Activated T-helper 2 cell treated with anti-CD3 and anti-CD28 coated beads, Interferon-gamma antibody, Interleukin-2, Interleukin-4, amounts not matched to agents 10 μg/mL and 5 μg/mL and 100 μg/mL, durations not matched to agents 14 hours and 24 hours and 36 hours (primary cell): ENCODE measurements around the gene PHOX2B. TPM values are rescaled to one million over a fixed set of nuclear protein-coding genes. Genes with fewer than 3 reads are reported as not detected.
"Not testable (repeated sequence)": the region's sequence is repeated elsewhere in the genome, so short reads cannot be mapped to it uniquely, and the experiment has no call there.

Experiments
- DNase-seq: peaks from one replicate; pipeline ENCODE4 v3.0.0; 2021; ENCODE audit warnings: low spot score
- H3K27ac Mint-ChIP-seq: one replicate; pipeline ENCODE4 v1.8.0; 2021; ENCODE audit warnings: mixed read lengths
- H3K27me3 Mint-ChIP-seq: one replicate; pipeline ENCODE4 v1.8.0; 2021; ENCODE audit warnings: low read depth, mixed read lengths
- H3K36me3 Mint-ChIP-seq: one replicate; pipeline ENCODE4 v1.8.0; 2021; ENCODE audit warnings: low read depth, mixed read lengths
- H3K4me1 Mint-ChIP-seq: one replicate; pipeline ENCODE4 v1.8.0; 2021; ENCODE audit warnings: low read depth, mixed read lengths
- H3K4me3 Mint-ChIP-seq: one replicate; pipeline ENCODE4 v1.8.0; 2021; ENCODE audit warnings: low read depth, mild to moderate bottlenecking, moderate library complexity, mixed read lengths
- H3K9me3 Mint-ChIP-seq: one replicate; pipeline ENCODE4 v1.8.0; 2021; ENCODE audit warnings: mixed read lengths
- intact Hi-C: fragments of 100-400 bp; cut with micrococcal nuclease; formaldehyde crosslinking; loops from one replicate; pipeline ENCODE4 v1.15.1; 2023
- total RNA-seq: library from RNA; stranded (reverse); gene quantifications from 2 replicates; pipeline ENCODE4 v1.2.3, GENCODE V29; 2022

Gene PHOX2B
- total RNA-seq, 1 donor from 2014 or later = not detected

DNA sequence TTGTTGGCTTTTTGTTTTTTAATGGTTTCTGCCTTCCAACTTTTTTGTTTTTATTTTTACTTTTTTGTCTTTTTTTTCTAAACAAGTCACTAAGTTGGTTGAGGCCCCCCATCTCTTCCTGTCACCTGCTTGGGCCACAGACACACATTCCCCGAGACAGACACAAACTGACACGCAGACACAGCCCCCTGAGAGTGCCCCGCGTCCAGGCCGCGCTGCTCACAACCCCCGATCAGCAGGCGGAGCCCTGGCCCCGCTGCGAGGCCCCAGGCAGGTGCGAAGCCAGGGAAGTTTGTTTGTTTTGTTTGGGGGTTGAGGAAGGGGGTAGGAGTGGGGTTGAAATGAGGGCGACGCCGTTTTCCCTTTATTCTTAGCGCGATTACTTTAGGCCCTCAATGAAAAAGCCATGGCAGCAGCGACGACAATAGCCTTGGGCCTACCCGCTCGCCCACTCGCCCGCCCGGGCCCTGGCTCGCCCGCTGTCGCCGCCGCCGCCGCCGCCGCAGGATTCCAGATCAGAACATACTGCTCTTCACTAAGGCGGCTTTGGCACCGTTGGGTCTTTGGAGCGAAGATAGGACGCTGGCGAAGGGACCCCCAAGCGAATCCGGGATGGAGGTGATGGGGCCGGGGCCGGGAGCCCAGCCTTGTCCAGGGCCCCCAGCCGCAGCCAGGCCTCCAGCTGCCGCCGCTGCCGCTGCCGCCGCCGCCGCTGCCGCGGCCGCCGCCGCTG, 3.1 kb downstream of the PHOX2B start:
- no peak for DNase-seq
- Mint-ChIP-seq H3K36me3 (peaks cover 10% of the 10 kb centered on the region), H3K9me3 (peaks cover 5% of the 10 kb centered on the region), H3K4me1 (no peaks in the 10 kb centered on the region), H3K27me3 (peaks cover 65% of the 10 kb centered on the region), H3K4me3 (no peak overlapping the region), H3K27ac (no peak overlapping the region)
- intact Hi-C loops = no loop called here

GRCh38 chr4:41744572-41745291, 3.8 kb downstream of the PHOX2B start:
- Mint-ChIP-seq H3K27ac (no peak overlapping the region), H3K9me3 (peaks cover 5% of the 10 kb centered on the region), H3K27me3 (peaks cover 58% of the 10 kb centered on the region), H3K4me1 (no peaks in the 10 kb centered on the region), H3K36me3 (peaks cover 10% of the 10 kb centered on the region), H3K4me3 (no peak overlapping the region)
- intact Hi-C loops = no loop called here
- DNase-seq = no peak

DNA sequence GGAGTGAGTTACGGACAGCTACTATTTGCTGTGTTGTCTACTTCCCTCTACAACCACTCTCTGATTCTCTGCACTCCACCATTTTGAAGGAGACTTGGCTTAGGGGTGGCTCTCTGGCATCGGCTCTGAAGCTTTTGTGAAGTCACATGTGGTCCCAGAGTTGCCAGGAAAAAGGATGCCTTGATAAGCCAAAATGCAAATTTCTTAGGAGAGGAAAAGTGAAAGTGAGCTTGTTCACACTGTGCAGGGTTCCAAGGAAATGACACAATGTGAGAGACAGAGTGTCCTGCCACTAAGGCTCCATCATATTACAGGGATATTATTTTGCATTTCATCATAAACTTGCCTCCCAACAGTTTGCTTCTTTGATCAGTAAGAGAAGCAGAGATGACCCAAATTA, 7.2 kb downstream of the PHOX2B start:
- H3K4me1 Mint-ChIP-seq = no peaks in the 10 kb centered on the region
- no peak for DNase-seq
- peaks cover 26% of the 10 kb centered on the region for H3K27me3 Mint-ChIP-seq
- H3K4me3 Mint-ChIP-seq = no peak overlapping the region
- H3K36me3 Mint-ChIP-seq = peaks cover 10% of the 10 kb centered on the region
- H3K9me3 Mint-ChIP-seq = peaks cover 5% of the 10 kb centered on the region
- intact Hi-C loops = no loop called here
- no peak overlapping the region for H3K27ac Mint-ChIP-seq

DNA sequence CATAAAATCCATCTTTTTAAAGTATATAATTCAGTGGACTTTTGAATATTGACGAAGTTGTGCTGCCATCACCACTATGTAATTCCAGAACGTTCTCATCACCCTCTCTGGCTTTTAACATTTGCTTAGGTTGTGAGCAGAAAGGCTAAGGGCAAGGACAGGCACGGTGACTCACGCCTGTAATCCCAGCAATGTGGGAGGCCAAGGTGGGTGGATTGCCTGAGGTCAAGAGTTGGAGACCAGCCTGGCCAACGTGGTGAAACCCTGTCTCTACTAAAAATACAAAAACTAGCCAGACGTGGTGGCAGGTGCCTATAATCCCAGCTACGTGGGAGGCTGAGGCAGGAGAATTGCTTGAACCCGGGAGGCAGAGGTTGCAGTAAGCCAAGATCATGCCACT, 11.0 kb downstream of the PHOX2B start:
- DNase-seq, H3K27me3 Mint-ChIP-seq, H3K27ac Mint-ChIP-seq, intact Hi-C loops, H3K9me3 Mint-ChIP-seq, H3K4me1 Mint-ChIP-seq, H3K4me3 Mint-ChIP-seq, H3K36me3 Mint-ChIP-seq: not testable (repeated sequence)

DNA sequence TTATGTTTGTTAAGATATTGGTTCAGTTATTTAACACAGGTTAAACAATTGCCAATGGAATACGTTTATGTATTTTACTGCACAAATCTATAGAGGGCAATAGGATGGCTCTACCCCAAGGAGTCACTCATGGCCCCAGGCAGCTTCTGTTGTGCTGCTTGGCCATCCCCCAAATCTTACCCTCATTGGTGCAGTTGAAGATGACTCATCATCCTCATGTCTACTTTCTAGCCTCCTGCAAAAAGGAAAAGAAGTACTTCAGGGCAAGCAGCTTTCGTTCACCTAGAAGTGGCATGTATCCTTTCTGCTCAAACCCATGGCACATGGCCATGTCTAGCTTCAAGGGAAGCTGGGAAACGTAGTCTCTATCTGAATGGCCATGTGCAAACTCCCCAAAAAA, 14.2 kb downstream of the PHOX2B start:
- peaks cover 5% of the 10 kb centered on the region for H3K27me3 Mint-ChIP-seq
- no peaks in the 10 kb centered on the region for H3K4me1 Mint-ChIP-seq
- no peaks in the 10 kb centered on the region for H3K36me3 Mint-ChIP-seq
- no peaks in the 10 kb centered on the region for H3K9me3 Mint-ChIP-seq
- no peak overlapping the region for H3K4me3 Mint-ChIP-seq
- no peak for DNase-seq
- H3K27ac Mint-ChIP-seq = no peak overlapping the region
- intact Hi-C loops = no loop called here

GRCh38 chr4:41731569-41732126, 16.9 kb downstream of the PHOX2B start:
- DNase-seq = no peak

DNA sequence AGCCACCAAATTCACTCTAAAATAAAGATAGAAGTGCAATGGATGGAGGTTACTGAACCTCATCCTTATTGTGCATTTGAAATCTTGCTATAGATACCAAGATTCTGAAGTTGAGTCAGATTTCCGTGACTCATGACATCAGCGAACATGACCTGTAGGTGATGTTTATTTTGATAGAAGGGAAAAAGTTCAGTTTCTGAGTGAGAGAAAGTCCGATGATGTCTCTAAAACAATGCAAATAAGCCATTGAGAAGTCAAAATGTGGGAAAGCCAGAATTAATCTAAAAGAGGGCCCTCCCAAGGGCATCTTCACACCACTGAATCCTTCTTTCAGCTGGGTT, 20.0 kb downstream of the PHOX2B start:
- no peak overlapping the region for H3K27ac Mint-ChIP-seq
- DNase-seq = no peak
- no peak overlapping the region for H3K4me3 Mint-ChIP-seq
- intact Hi-C loops = no loop called here
- H3K9me3 Mint-ChIP-seq = peaks cover 12% of the 10 kb centered on the region
- no peaks in the 10 kb centered on the region for H3K4me1 Mint-ChIP-seq
- H3K36me3 Mint-ChIP-seq = no peaks in the 10 kb centered on the region
- H3K27me3 Mint-ChIP-seq = peaks cover 5% of the 10 kb centered on the region

More at GRCh38 chr4:41731569-41732126, 16.9 kb downstream of the PHOX2B start:
- Mint-ChIP-seq H3K4me1 (no peaks in the 10 kb centered on the region), H3K4me3 (no peak overlapping the region), H3K27me3 (peaks cover 5% of the 10 kb centered on the region), H3K27ac (no peak overlapping the region), H3K36me3 (no peaks in the 10 kb centered on the region), H3K9me3 (no peaks in the 10 kb centered on the region)
- intact Hi-C loops = no loop called here

DNA sequence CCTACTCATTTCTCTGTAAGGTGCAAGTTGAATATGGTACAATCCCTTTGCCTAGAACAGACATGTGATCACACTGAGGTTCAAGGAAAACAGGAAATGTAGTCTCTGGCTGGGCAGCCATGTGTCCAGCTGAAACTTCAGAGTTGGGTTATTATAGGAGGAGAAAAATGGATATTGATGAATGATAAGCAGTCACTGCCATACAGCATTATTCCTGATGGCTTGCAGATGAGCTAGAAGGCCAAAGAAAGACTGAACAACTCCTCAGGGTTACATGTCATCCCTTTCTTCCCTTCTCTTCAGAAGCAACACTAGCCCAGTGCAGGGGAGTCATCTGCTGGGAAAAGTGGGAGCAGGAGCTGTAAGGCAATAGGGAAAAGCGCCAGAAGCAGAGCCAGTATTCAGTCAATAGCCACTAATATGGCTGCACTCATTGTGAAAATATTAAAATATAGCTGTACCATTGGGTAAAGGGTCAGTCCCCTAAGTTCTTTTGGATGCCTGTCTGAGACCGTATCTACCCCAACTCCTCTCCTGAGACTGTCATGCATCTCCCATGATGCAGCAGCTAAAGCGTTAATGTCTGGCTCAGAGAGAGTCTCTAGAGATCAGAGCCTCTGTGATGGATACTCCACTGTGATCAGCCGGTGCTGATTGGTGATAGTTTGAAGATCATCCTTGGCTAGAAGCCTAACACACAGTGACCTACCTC, 20.5 kb downstream of the PHOX2B start:
- H3K27me3 Mint-ChIP-seq = peaks cover 5% of the 10 kb centered on the region
- H3K4me3 Mint-ChIP-seq = no peak overlapping the region
- DNase-seq = no peak
- intact Hi-C loops = no loop called here
- no peaks in the 10 kb centered on the region for H3K36me3 Mint-ChIP-seq
- no peak overlapping the region for H3K27ac Mint-ChIP-seq
- no peaks in the 10 kb centered on the region for H3K4me1 Mint-ChIP-seq
- H3K9me3 Mint-ChIP-seq = peaks cover 12% of the 10 kb centered on the region

DNA sequence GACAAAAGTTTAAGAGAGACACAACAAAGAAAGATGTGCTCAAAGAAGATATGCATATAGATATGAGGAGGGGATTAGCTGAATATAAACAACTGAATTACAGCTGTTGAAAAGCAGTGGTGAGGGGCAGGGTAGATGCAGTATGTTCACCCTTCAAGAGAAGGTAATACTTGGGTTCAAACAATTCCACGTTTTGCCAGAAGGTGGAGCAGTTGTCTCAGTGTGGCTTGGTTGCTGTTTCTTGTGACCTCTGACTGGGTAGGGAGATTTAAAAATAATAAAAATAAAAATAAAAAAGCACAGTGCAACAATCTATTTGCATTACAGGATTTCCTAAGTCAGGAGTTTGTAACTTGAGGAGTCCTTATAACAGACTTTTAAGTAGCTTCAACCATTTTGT, 23.3 kb downstream of the PHOX2B start:
- Mint-ChIP-seq H3K27ac (no peak overlapping the region), H3K27me3 (peaks cover 4% of the 10 kb centered on the region), H3K9me3 (peaks cover 12% of the 10 kb centered on the region), H3K4me3 (no peak overlapping the region), H3K4me1 (no peaks in the 10 kb centered on the region), H3K36me3 (no peaks in the 10 kb centered on the region)
- no peak for DNase-seq
- intact Hi-C loops = no loop called here

DNA sequence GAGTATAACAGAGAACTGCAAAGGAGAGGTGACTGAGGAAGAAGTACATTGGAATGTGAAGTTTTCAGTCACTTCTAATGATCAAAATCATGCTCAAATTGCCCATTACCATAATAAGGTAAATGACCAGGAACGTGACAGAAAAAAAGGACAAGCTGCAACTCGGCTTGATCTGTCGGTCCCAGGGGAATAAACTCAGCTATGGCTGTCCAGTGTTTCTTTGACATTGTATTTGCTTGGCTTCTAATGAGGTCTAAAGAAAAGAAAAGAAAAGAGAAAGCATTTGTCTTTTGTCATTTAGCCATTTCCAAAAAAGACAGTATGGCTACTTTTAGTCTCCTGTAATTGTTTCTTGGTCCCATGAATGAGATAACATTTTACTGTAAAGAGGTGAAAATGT, 25.2 kb downstream of the PHOX2B start:
- no peaks in the 10 kb centered on the region for H3K36me3 Mint-ChIP-seq
- DNase-seq = no peak
- no peaks in the 10 kb centered on the region for H3K27me3 Mint-ChIP-seq
- no peaks in the 10 kb centered on the region for H3K4me1 Mint-ChIP-seq
- peaks cover 12% of the 10 kb centered on the region for H3K9me3 Mint-ChIP-seq
- intact Hi-C loops = no loop called here
- H3K4me3 Mint-ChIP-seq = no peak overlapping the region
- no peak overlapping the region for H3K27ac Mint-ChIP-seq

- Mint-ChIP-seq H3K9me3 (peaks cover 12% of the 10 kb centered on the region), H3K36me3 (no peaks in the 10 kb centered on the region), H3K4me1 (no peaks in the 10 kb centered on the region), H3K27ac (no peak overlapping the region), H3K4me3 (no peak overlapping the region), H3K27me3 (no peaks in the 10 kb centered on the region)
- no peak for DNase-seq
- intact Hi-C loops = no loop called here
Measured at GRCh38 chr4:41722181-41722580, 26.3 kb downstream of the PHOX2B start.

GRCh38 chr4:41719417-41719816, 29.1 kb downstream of the PHOX2B start:
- DNase-seq = no peak
- no peak overlapping the region for H3K4me3 Mint-ChIP-seq
- no peak overlapping the region for H3K27ac Mint-ChIP-seq
- intact Hi-C loops = no loop called here
- no peaks in the 10 kb centered on the region for H3K36me3 Mint-ChIP-seq
- no peaks in the 10 kb centered on the region for H3K9me3 Mint-ChIP-seq
- no peaks in the 10 kb centered on the region for H3K4me1 Mint-ChIP-seq
- no peaks in the 10 kb centered on the region for H3K27me3 Mint-ChIP-seq

- H3K36me3 Mint-ChIP-seq = no peaks in the 10 kb centered on the region
- intact Hi-C loops = no loop called here
Measured at GRCh38 chr4:41718907-41719306, 29.6 kb downstream of the PHOX2B start.

More at GRCh38 chr4:41718907-41719306, 29.6 kb downstream of the PHOX2B start:
- Mint-ChIP-seq H3K4me3 (no peak overlapping the region), H3K27ac (no peak overlapping the region), H3K27me3 (no peaks in the 10 kb centered on the region), H3K4me1 (no peaks in the 10 kb centered on the region), H3K9me3 (no peaks in the 10 kb centered on the region)
- no peak for DNase-seq
